ENCODE measurements around the gene DNAH14. TPM values are rescaled to one million over a fixed set of nuclear protein-coding genes. Genes with fewer than 3 reads are reported as not detected.

Gene DNAH14
- total and polyA plus RNA-seq, 2 of the 4 experiments (the other 2 are of a cell fraction): 2.7 to 3.6 TPM

DNA sequence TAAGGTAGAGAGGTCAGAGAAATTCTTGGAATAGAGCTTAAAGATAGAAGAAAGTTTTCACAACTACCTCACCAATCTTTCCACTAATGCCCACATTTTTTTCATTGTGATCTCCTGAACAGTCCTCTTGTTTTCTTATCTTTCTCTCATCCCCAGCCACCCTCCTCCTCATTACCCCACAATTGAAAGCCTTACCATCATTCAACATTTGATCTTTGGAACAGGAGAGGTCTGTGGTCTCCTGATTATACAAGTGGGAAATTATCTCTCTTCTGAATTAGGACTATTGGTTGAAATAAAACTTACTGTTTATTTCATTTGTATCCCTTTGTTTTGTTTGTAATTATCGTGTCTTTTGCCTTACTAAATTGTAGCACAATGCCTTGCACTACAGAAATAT, 29.6 kb downstream of the DNAH14 start:
- no CpG with 5 or more reads among the region's 1 CpG for WGBS, 2 experiments (ENCODE audit: extremely low coverage in 2 of 2, insufficient read length in 1 of 2)
- BruUV-seq (replicated peaks): no TSS peak
- CTCF ChIA-PET: no interaction called here

More for the DNA sequence above, 29.6 kb downstream of the DNAH14 start:
- ATAC-seq (ENCODE audit: low read depth) (no peak), DNase-seq (no peak)
- H2BK120ac ChIP-seq (ENCODE audit: low read depth, low read length): no peak overlapping the region
- no peak overlapping the region for H3K4ac ChIP-seq (ENCODE audit: low read depth, low read length)
- POLR2A ChIA-PET (ENCODE audit: unreplicated experiment): no interaction called here
- no peaks in the 10 kb centered on the region for H3K27me3 ChIP-seq (ENCODE audit: control insufficient read depth, insufficient read depth, low read length)
- H2AK9ac ChIP-seq (replicated peaks; ENCODE audit: low read depth, low read length, poor library complexity): no peak overlapping the region
- H2AK5ac ChIP-seq (ENCODE audit: low read depth, low read length): no peak overlapping the region
- no peaks in the 10 kb centered on the region for H3K36me3 ChIP-seq (ENCODE audit: control insufficient read depth, insufficient read depth, low read length)
- no peak overlapping the region for H4K8ac ChIP-seq (ENCODE audit: low read depth in 2 of 2, low read length in 2 of 2)
- H3K9ac ChIP-seq (ENCODE audit: low read depth, low read length): no peak overlapping the region
- no peak overlapping the region for H3K4me3 ChIP-seq (ENCODE audit: insufficient read depth, low read depth, low read length)
- no peak overlapping the region for H3K18ac ChIP-seq (ENCODE audit: low read depth, low read length)
- H3K9me1 ChIP-seq (ENCODE audit: insufficient read depth, low read length): no peaks in the 10 kb centered on the region
- no peak overlapping the region for H2BK5ac ChIP-seq (ENCODE audit: low read depth, low read length, poor library complexity, severe bottlenecking)
- no peak for TF ChIP-seq CHD1 (IDR thresholded peaks at IDR 0.05; ENCODE audit: low read depth, low read length)
- TF ChIP-seq, protein P1, sequence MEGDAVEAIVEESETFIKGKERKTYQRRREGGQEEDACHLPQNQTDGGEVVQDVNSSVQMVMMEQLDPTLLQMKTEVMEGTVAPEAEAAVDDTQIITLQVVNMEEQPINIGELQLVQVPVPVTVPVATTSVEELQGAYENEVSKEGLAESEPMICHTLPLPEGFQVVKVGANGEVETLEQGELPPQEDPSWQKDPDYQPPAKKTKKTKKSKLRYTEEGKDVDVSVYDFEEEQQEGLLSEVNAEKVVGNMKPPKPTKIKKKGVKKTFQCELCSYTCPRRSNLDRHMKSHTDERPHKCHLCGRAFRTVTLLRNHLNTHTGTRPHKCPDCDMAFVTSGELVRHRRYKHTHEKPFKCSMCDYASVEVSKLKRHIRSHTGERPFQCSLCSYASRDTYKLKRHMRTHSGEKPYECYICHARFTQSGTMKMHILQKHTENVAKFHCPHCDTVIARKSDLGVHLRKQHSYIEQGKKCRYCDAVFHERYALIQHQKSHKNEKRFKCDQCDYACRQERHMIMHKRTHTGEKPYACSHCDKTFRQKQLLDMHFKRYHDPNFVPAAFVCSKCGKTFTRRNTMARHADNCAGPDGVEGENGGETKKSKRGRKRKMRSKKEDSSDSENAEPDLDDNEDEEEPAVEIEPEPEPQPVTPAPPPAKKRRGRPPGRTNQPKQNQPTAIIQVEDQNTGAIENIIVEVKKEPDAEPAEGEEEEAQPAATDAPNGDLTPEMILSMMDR (conservative IDR thresholded peaks at IDR 0.05; ENCODE audit: low read depth, low read length): no peak
- no peak for TF ChIP-seq RFX5 (IDR thresholded peaks at IDR 0.05; ENCODE audit: low read depth, low read length)
- no peak for TF ChIP-seq FOS (IDR thresholded peaks at IDR 0.05; ENCODE audit: low read depth, low read length)
- no peak for TF ChIP-seq MXI1 (IDR thresholded peaks at IDR 0.05; ENCODE audit: borderline replicate concordance, low read depth, low read length)
- TF ChIP-seq, protein P2, sequence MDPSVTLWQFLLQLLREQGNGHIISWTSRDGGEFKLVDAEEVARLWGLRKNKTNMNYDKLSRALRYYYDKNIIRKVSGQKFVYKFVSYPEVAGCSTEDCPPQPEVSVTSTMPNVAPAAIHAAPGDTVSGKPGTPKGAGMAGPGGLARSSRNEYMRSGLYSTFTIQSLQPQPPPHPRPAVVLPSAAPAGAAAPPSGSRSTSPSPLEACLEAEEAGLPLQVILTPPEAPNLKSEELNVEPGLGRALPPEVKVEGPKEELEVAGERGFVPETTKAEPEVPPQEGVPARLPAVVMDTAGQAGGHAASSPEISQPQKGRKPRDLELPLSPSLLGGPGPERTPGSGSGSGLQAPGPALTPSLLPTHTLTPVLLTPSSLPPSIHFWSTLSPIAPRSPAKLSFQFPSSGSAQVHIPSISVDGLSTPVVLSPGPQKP (IDR thresholded peaks at IDR 0.05; ENCODE audit: borderline replicate concordance, low read depth, low read length): no peak
- no peak for TF ChIP-seq RAD21 (IDR thresholded peaks at IDR 0.05; ENCODE audit: low read length)
- no peak for TF ChIP-seq MAFK (IDR thresholded peaks at IDR 0.05; ENCODE audit: low read depth, low read length)
- TF ChIP-seq CEBPB (IDR thresholded peaks at IDR 0.05; ENCODE audit: low read depth, low read length): no peak
- no peak for TF ChIP-seq NFE2L2 (IDR thresholded peaks at IDR 0.05; ENCODE audit: low read depth, low read length)
- no peak for TF ChIP-seq MAZ (IDR thresholded peaks at IDR 0.05; ENCODE audit: borderline replicate concordance, low read depth, low read length)
- no peak for TF ChIP-seq RCOR1 (IDR thresholded peaks at IDR 0.05; ENCODE audit: insufficient replicate concordance, low read length)
- TF ChIP-seq, protein P3, sequence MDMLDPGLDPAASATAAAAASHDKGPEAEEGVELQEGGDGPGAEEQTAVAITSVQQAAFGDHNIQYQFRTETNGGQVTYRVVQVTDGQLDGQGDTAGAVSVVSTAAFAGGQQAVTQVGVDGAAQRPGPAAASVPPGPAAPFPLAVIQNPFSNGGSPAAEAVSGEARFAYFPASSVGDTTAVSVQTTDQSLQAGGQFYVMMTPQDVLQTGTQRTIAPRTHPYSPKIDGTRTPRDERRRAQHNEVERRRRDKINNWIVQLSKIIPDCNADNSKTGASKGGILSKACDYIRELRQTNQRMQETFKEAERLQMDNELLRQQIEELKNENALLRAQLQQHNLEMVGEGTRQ (IDR thresholded peaks at IDR 0.05; ENCODE audit: low read depth, low read length): no peak
- TF ChIP-seq SMC3 (IDR thresholded peaks at IDR 0.05; ENCODE audit: low read depth, low read length): no peak
- no peak for TF ChIP-seq POLR2A (IDR thresholded peaks at IDR 0.05; ENCODE audit: low read depth, low read length)
- H2AFZ ChIP-seq (replicated peaks; ENCODE audit: low read length, poor library complexity): no peak overlapping the region
- in situ Hi-C loops (cut with MboI; ENCODE audit: low sequenced_read_pairs) (no loop called here), dilution Hi-C loops (cut with HindIII; ENCODE audit: low sequenced_read_pairs, unreplicated experiment) (no loop called here), intact Hi-C loops (cut with micrococcal nuclease) (no loop called here)
- H3K14ac ChIP-seq (replicated peaks; ENCODE audit: low read depth, low read length): no peak overlapping the region
- no peaks in the 10 kb centered on the region for H4K20me1 ChIP-seq (ENCODE audit: insufficient read depth, low read length)
- H2BK20ac ChIP-seq (ENCODE audit: low read depth, low read length): no peak overlapping the region
- no peak overlapping the region for H3K56ac ChIP-seq (ENCODE audit: extremely low read depth, insufficient read depth, low read length)
- no peak overlapping the region for H4K5ac ChIP-seq (ENCODE audit: low read depth, low read length)
- H3K79me1 ChIP-seq (ENCODE audit: low read depth in 1 of 2, low read length in 2 of 2): no peaks in the 10 kb centered on the region
- no peak overlapping the region for H3K27ac ChIP-seq (ENCODE audit: insufficient read depth, low read length)
- no peak overlapping the region for H4K91ac ChIP-seq (ENCODE audit: insufficient read depth, low read depth, low read length)
- H3K4me2 ChIP-seq (ENCODE audit: low read depth, low read length): no peak overlapping the region
- H3K23ac ChIP-seq (ENCODE audit: low read depth, low read length): no peak overlapping the region
- no peaks in the 10 kb centered on the region for H3K9me3 ChIP-seq (ENCODE audit: control insufficient read depth, insufficient read depth, low read length)
- H2BK15ac ChIP-seq (ENCODE audit: low read depth, low read length): no peak overlapping the region
- no peaks in the 10 kb centered on the region for H3K4me1 ChIP-seq (ENCODE audit: control insufficient read depth, insufficient read depth, low read length)

Measured in IMR-90 (cell line).